ENCODE measurements around the gene CXCR1.
A peak's percentile ranks its signal among the peaks of the same experiment; 100 is the strongest.

The CXCR1 gene

DNA sequence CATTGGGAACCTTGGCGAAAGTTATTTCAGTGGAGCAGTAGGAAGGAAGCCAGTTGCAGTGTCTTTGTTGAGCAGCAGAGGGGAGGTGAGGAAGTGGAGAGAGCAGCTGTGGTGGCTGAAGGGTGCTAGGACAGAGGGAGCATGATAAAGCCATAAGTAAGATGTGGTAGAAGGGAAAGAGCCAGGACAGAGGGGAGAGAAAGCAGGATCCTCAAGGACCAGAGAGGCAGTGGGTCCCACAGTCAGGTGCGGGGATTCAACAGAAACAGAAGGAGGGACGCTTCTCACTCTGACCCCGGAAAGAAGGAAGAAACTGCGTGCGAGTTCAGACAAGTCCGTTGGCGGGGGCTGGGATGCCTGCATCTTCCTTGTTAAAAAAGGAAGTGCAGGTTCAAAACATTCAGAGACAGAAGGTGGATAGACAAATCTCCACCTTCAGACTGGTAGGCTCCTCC, 41.1 kb downstream of the CXCR1 start, which contains the start of gene CXCR2:
CXCR2 (plus strand) TSS at position 403 of the 455 bp plus-strand sequence. CDS start 8,774 bp downstream, outside the sequence.
- Histone ChIP-seq H3K27ac (ENCODE audit: extremely low read depth, low read depth, low read length) (no peak within 1 kb of the TSS), H3K4me1 (ENCODE audit: control insufficient read depth, insufficient read depth, low read length) (no peaks in the 10 kb centered on the region), H3K36me3 (ENCODE audit: control insufficient read depth in 2 of 2, insufficient read depth in 1 of 2, low read length in 2 of 2) (no peaks in the 10 kb centered on the region), H3K4me3 (ENCODE audit: low read depth, low read length) (no peak within 1 kb of the TSS), H3K9me3 (ENCODE audit: control insufficient read depth, insufficient read depth, low read depth, low read length) (no peaks in the 10 kb centered on the region)
- POLR2A ChIA-PET, result no interaction called here
- TF ChIP-seq ZNF341 (tag by site-specific recombination; IDR thresholded peaks at IDR 0.05; ENCODE audit: low read depth) (peak; percentile 45; the same call in 1 of the 2 replicates), HOXA7 (CRISPR knock-in tag; IDR thresholded peaks at IDR 0.05; ENCODE audit: borderline replicate concordance) (no peak)
- CTCF ChIA-PET, result interaction anchor here (0.5 to 1.7 kb wide), 5 partner anchors 22 to 226 kb away, joined by 3 to 6 read pairs (median 3); no protein-coding TSS in a partner anchor

DNA sequence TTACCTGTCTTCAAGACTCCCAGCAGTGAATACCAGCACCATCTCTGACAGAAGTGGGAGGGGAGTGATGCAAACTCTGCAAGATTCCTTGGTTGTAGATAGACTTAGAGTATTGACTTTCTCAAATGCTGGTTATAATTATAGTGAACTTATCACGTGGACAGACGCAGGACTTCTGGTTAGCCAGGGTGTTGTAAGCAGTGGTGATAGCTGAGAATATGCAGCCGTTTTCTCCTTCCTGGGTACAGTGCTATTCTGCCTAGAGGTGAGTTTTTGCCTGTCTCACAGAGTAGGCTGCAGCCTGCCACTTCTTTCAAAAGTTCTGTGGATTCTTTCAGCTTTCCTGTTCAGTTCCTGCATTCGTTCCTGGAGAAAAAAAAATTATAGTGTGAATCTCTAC, 41.7 kb downstream of the CXCR1 start:
- no peaks in the 10 kb centered on the region for H3K4me1 ChIP-seq (ENCODE audit: control insufficient read depth, insufficient read depth, low read length)
- H3K27ac ChIP-seq (ENCODE audit: extremely low read depth, low read depth, low read length), result no peak overlapping the region
- ChIA-PET CTCF (interaction anchor here (0.5 to 0.7 kb wide), 4 partner anchors 25 to 240 kb away, joined by 3 to 6 read pairs (median 3); no protein-coding TSS in a partner anchor), POLR2A (no interaction called here)
- H3K4me3 ChIP-seq (ENCODE audit: low read depth, low read length), result no peak overlapping the region
- no peaks in the 10 kb centered on the region for H3K9me3 ChIP-seq (ENCODE audit: control insufficient read depth, insufficient read depth, low read depth, low read length)
- no peaks in the 10 kb centered on the region for H3K36me3 ChIP-seq (ENCODE audit: control insufficient read depth in 2 of 2, insufficient read depth in 1 of 2, low read length in 2 of 2)
- TF ChIP-seq, protein P1, sequence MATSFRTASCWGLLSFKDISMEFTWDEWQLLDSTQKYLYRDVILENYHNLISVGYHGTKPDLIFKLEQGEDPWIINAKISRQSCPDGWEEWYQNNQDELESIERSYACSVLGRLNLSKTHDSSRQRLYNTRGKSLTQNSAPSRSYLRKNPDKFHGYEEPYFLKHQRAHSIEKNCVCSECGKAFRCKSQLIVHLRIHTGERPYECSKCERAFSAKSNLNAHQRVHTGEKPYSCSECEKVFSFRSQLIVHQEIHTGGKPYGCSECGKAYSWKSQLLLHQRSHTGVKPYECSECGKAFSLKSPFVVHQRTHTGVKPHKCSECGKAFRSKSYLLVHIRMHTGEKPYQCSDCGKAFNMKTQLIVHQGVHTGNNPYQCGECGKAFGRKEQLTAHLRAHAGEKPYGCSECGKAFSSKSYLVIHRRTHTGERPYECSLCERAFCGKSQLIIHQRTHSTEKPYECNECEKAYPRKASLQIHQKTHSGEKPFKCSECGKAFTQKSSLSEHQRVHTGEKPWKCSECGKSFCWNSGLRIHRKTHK (tag by site-specific recombination; IDR thresholded peaks at IDR 0.05), result no peak
- TF ChIP-seq ZNF529 (tag by site-specific recombination; IDR thresholded peaks at IDR 0.05; ENCODE audit: insufficient replicate concordance), result no peak
- no peak for TF ChIP-seq ZNF350 (tag by site-specific recombination; IDR thresholded peaks at IDR 0.05)
- no peak for TF ChIP-seq ZNF138 (tag by site-specific recombination; IDR thresholded peaks at IDR 0.05; ENCODE audit: borderline replicate concordance)
- TF ChIP-seq, protein P2, sequence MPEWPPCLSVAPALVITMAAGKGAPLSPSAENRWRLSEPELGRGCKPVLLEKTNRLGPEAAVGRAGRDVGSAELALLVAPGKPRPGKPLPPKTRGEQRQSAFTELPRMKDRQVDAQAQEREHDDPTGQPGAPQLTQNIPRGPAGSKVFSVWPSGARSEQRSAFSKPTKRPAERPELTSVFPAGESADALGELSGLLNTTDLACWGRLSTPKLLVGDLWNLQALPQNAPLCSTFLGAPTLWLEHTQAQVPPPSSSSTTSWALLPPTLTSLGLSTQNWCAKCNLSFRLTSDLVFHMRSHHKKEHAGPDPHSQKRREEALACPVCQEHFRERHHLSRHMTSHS (tag by site-specific recombination; IDR thresholded peaks at IDR 0.05), result no peak
- TF ChIP-seq ZNF600 (tag by site-specific recombination; IDR thresholded peaks at IDR 0.05), result no peak
- TF ChIP-seq, protein P3, sequence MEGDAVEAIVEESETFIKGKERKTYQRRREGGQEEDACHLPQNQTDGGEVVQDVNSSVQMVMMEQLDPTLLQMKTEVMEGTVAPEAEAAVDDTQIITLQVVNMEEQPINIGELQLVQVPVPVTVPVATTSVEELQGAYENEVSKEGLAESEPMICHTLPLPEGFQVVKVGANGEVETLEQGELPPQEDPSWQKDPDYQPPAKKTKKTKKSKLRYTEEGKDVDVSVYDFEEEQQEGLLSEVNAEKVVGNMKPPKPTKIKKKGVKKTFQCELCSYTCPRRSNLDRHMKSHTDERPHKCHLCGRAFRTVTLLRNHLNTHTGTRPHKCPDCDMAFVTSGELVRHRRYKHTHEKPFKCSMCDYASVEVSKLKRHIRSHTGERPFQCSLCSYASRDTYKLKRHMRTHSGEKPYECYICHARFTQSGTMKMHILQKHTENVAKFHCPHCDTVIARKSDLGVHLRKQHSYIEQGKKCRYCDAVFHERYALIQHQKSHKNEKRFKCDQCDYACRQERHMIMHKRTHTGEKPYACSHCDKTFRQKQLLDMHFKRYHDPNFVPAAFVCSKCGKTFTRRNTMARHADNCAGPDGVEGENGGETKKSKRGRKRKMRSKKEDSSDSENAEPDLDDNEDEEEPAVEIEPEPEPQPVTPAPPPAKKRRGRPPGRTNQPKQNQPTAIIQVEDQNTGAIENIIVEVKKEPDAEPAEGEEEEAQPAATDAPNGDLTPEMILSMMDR (tag by site-specific recombination; IDR thresholded peaks at IDR 0.05), result no peak
- TF ChIP-seq ZNF571 (tag by site-specific recombination; IDR thresholded peaks at IDR 0.05), result no peak
- TF ChIP-seq ZNF629 (tag by site-specific recombination; IDR thresholded peaks at IDR 0.05), result no peak
- TF ChIP-seq, protein P4, sequence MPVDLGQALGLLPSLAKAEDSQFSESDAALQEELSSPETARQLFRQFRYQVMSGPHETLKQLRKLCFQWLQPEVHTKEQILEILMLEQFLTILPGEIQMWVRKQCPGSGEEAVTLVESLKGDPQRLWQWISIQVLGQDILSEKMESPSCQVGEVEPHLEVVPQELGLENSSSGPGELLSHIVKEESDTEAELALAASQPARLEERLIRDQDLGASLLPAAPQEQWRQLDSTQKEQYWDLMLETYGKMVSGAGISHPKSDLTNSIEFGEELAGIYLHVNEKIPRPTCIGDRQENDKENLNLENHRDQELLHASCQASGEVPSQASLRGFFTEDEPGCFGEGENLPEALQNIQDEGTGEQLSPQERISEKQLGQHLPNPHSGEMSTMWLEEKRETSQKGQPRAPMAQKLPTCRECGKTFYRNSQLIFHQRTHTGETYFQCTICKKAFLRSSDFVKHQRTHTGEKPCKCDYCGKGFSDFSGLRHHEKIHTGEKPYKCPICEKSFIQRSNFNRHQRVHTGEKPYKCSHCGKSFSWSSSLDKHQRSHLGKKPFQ (tag by site-specific recombination; IDR thresholded peaks at IDR 0.05), result no peak
- no peak for TF ChIP-seq ZNF202 (tag by site-specific recombination; IDR thresholded peaks at IDR 0.05; ENCODE audit: borderline replicate concordance)
- no peak for TF ChIP-seq ZNF133 (tag by site-specific recombination; IDR thresholded peaks at IDR 0.05)

DNA sequence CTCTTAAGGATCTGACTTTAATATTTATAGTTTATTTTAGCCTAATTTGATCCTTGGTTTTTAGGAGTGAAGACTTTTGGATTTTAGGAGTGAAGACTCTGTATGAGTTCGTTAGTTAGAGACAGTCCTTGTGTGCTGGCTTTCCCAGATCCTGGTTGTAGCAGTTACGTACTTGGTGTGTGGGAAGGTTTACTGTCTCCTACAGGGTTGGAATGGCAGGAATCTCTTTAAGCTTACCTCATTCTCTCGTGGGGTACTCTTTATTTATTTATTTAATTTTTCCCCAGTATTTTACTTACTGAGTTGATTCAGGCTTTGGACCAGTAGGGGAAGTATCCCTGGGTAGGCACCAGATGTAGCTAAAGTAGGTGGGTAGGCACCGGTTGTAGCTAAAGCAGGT, 42.8 kb downstream of the CXCR1 start:
- ChIA-PET CTCF (no interaction called here), POLR2A (no interaction called here)
- no peak for TF ChIP-seq KLF8 (tag by site-specific recombination; IDR thresholded peaks at IDR 0.05)
- TF ChIP-seq, protein P1 (tag by site-specific recombination; IDR thresholded peaks at IDR 0.05), result no peak
- TF ChIP-seq, protein P5, sequence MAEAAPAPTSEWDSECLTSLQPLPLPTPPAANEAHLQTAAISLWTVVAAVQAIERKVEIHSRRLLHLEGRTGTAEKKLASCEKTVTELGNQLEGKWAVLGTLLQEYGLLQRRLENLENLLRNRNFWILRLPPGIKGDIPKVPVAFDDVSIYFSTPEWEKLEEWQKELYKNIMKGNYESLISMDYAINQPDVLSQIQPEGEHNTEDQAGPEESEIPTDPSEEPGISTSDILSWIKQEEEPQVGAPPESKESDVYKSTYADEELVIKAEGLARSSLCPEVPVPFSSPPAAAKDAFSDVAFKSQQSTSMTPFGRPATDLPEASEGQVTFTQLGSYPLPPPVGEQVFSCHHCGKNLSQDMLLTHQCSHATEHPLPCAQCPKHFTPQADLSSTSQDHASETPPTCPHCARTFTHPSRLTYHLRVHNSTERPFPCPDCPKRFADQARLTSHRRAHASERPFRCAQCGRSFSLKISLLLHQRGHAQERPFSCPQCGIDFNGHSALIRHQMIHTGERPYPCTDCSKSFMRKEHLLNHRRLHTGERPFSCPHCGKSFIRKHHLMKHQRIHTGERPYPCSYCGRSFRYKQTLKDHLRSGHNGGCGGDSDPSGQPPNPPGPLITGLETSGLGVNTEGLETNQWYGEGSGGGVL (tag by site-specific recombination; IDR thresholded peaks at IDR 0.05), result no peak
- no peak for TF ChIP-seq HOXD13 (CRISPR knock-in tag; IDR thresholded peaks at IDR 0.05; ENCODE audit: borderline replicate concordance)
- TF ChIP-seq ZNF670 (tag by site-specific recombination; IDR thresholded peaks at IDR 0.05; ENCODE audit: low read depth), result no peak
- TF ChIP-seq, protein P6, sequence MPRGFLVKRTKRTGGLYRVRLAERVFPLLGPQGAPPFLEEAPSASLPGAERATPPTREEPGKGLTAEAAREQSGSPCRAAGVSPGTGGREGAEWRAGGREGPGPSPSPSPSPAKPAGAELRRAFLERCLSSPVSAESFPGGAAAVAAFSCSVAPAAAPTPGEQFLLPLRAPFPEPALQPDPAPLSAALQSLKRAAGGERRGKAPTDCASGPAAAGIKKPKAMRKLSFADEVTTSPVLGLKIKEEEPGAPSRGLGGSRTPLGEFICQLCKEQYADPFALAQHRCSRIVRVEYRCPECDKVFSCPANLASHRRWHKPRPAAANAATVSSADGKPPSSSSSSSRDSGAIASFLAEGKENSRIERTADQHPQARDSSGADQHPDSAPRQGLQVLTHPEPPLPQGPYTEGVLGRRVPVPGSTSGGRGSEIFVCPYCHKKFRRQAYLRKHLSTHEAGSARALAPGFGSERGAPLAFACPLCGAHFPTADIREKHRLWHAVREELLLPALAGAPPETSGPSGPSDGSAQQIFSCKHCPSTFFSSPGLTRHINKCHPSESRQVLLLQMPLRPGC (tag by site-specific recombination; IDR thresholded peaks at IDR 0.05), result no peak
- TF ChIP-seq ZNF214 (tag by site-specific recombination; IDR thresholded peaks at IDR 0.05; ENCODE audit: borderline replicate concordance), result no peak

More for the DNA sequence above, 42.8 kb downstream of the CXCR1 start:
- Histone ChIP-seq H3K36me3 (ENCODE audit: control insufficient read depth in 2 of 2, insufficient read depth in 1 of 2, low read length in 2 of 2) (no peaks in the 10 kb centered on the region), H3K27ac (ENCODE audit: extremely low read depth, low read depth, low read length) (no peak overlapping the region), H3K4me1 (ENCODE audit: control insufficient read depth, insufficient read depth, low read length) (no peaks in the 10 kb centered on the region), H3K4me3 (ENCODE audit: low read depth, low read length) (no peak overlapping the region), H3K9me3 (ENCODE audit: control insufficient read depth, insufficient read depth, low read depth, low read length) (no peaks in the 10 kb centered on the region)

All from HEK293 (cell line).